K562 (cell line): ENCODE results near the gene HDAC5. TPM values are rescaled to one million over a fixed set of nuclear protein-coding genes. Genes with fewer than 3 reads are reported as not detected.

Source experiments
- ARNT ChIP-seq, 2 experiments: fragments of 450-650 bp; IDR thresholded peaks; 2 replicates each; pipeline ENCODE4 v1.6.1; 2016; ENCODE audit warnings: mild to moderate bottlenecking in 1 of 2
- BCLAF1 ChIP-seq, 2 experiments: fragments of 450-650 bp in 1 of 2; IDR thresholded peaks; 2 replicates each; pipeline ENCODE4 v1.6.1; 2011 to 2017; ENCODE audit warnings: low read depth in 2 of 2, antibody characterized with exemption in 1 of 2, borderline replicate concordance in 1 of 2, low read length in 1 of 2, mild to moderate bottlenecking in 1 of 2, mixed read lengths in 1 of 2; ENCODE audit not compliant: control insufficient read depth in 1 of 2
- FOXP4 ChIP-seq: sonication (generic); formaldehyde crosslinking; IDR thresholded peaks from 2 replicates; pipeline ENCODE4 v1.8.0; 2022; ENCODE audit warnings: mild to moderate bottlenecking, missing genetic modification reagents, borderline replicate concordance
- GTF2E2 ChIP-seq: fragments of 200-800 bp; sonication (Bioruptor generic); IDR thresholded peaks from 2 replicates; pipeline ENCODE4 v1.6.1; 2016; ENCODE audit warnings: missing genetic modification characterization, missing compliant biosample characterization
- GTF2F1 ChIP-seq: IDR thresholded peaks from 2 replicates; pipeline ENCODE4 v1.6.1; 2011; ENCODE audit warnings: low read depth, low read length, improper control_type of control experiment
- HDGF ChIP-seq: fragments of 450-650 bp; IDR thresholded peaks from 2 replicates; pipeline ENCODE4 v1.6.1; 2016
- HNRNPUL1 ChIP-seq: fragments of 200-400 bp; formaldehyde crosslinking; IDR thresholded peaks from 2 replicates; pipeline ENCODE4 v1.6.1; 2017; ENCODE audit warnings: low read length
- MAFG ChIP-seq: fragments of 450-650 bp; conservative IDR thresholded peaks from 2 replicates; pipeline ENCODE4 v1.6.1; 2016; ENCODE audit warnings: missing genetic modification characterization, missing compliant biosample characterization
- NCOA4 ChIP-seq: fragments of 450-650 bp; IDR thresholded peaks from 2 replicates; pipeline ENCODE4 v1.6.1; 2018; ENCODE audit warnings: mild to moderate bottlenecking; ENCODE audit not compliant: partially characterized antibody
- NFRKB ChIP-seq: fragments of 450-650 bp; IDR thresholded peaks from 2 replicates; pipeline ENCODE4 v1.6.1; 2016; ENCODE audit warnings: low read depth
- PML ChIP-seq: IDR thresholded peaks from 2 replicates; pipeline ENCODE4 v1.6.1; 2012; ENCODE audit warnings: low read length, inconsistent platforms
- POLR2A ChIP-seq: fragments of 450-650 bp; conservative IDR thresholded peaks from 2 replicates; pipeline ENCODE4 v1.6.1; 2016
- POLR2B ChIP-seq: fragments of 450-650 bp; IDR thresholded peaks from 2 replicates; pipeline ENCODE4 v1.6.1; 2018; ENCODE audit warnings: low read depth; ENCODE audit not compliant: partially characterized antibody
- SMARCA4 ChIP-seq: fragments of 450-650 bp; IDR thresholded peaks from 2 replicates; pipeline ENCODE4 v1.6.1; 2016
- SMARCE1 ChIP-seq: fragments of 450-650 bp; IDR thresholded peaks from 2 replicates; pipeline ENCODE4 v1.7.1; 2016; ENCODE audit warnings: mild to moderate bottlenecking
- SUPT5H ChIP-seq: fragments of 450-650 bp; IDR thresholded peaks from 2 replicates; pipeline ENCODE4 v1.6.1; 2016
- TBP ChIP-seq: optimal IDR thresholded peaks from 2 replicates; pipeline ENCODE3; 2011; ENCODE audit warnings: low read depth, low read length, improper control_type of control experiment
- TEAD1 ChIP-seq, 2 experiments: fragments of 450-650 bp in 1 of 2; sonication (generic) in 1 of 2; formaldehyde crosslinking; IDR thresholded peaks; 2 replicates each; pipeline versions ENCODE4 v1.4.0 to v1.8.0; 2020 to 2022; ENCODE audit warnings: mild to moderate bottlenecking in 2 of 2, missing genetic modification reagents in 1 of 2
- ZBED1 ChIP-seq: IDR thresholded peaks from 2 replicates; pipeline ENCODE4 v1.6.1; 2014
- ZC3H11A ChIP-seq: IDR thresholded peaks from 2 replicates; pipeline ENCODE4 v1.6.1; 2012; ENCODE audit warnings: low read depth, low read length, improper control_type of control experiment
- ZC3H8 ChIP-seq: fragments of 450-650 bp; IDR thresholded peaks from 2 replicates; pipeline ENCODE4 v1.6.1; 2017
- ZNF316 ChIP-seq: fragments of 450-650 bp; IDR thresholded peaks from 2 replicates; pipeline ENCODE4 v1.6.1; 2016
- ZNF384 ChIP-seq: IDR thresholded peaks from 2 replicates; pipeline ENCODE4 v1.6.1; 2012; ENCODE audit warnings: low read depth, low read length, improper control_type of control experiment
- polyA plus RNA-seq, 8 experiments: library from polyadenylated mRNA; depleted of rRNA in 4 of 8; stranded (reverse) in 5 of 8; unstranded in 3 of 8; fragments of >200 nt; fragmentation: Nextera tagmentation in 2 of 8; fragmentation: Illumina TruSeq in 1 of 8; extraction: Ambion mirVana in 2 of 8; extraction: Trizol in 1 of 8; gene quantifications; 2 replicates each; pipeline versions ENCODE4 v1.2.1 to v1.2.3, GENCODE V29; 2011 to 2014; ENCODE audit warnings: inconsistent platforms in 1 of 8, missing spikeins in 1 of 8
- total RNA-seq, 7 experiments: library from RNA; depleted of rRNA in 6 of 7; stranded (reverse); fragments of >200 nt in 6 of 7; fragmentation: Illumina TruSeq in 2 of 7; extraction: Trizol in 2 of 7; gene quantifications; 2 replicates each; pipeline versions ENCODE4 v1.2.1 to v1.2.3, GENCODE V29; 2011 to 2021; ENCODE audit warnings: low replicate concordance in 1 of 7
- TF ChIP-seq, protein P1 (sequence below), 2 experiments: fragments of 450-650 bp; IDR thresholded peaks; 2 replicates each; pipeline ENCODE4 v1.6.1; 2016
- TF ChIP-seq, protein P2 (sequence below), 2 experiments: fragments of 450-650 bp in 1 of 2; sonication (generic) in 1 of 2; formaldehyde crosslinking; conservative IDR thresholded peaks; 2 replicates each; pipeline versions ENCODE4 v1.4.0 to v1.8.1; 2020 to 2022; ENCODE audit warnings: mild to moderate bottlenecking in 1 of 2, missing genetic modification reagents in 1 of 2

Gene HDAC5
- total and polyA plus RNA-seq, 9 of the 15 experiments (the other 6 are each of a cell fraction or from before 2014, with no cell fraction given) = 0.45 to 26.2 (median 16.4) TPM

- no peak for TF ChIP-seq FOXP4 (CRISPR knock-in tag)
- TF ChIP-seq POLR2A = peak; percentile 79
- TF ChIP-seq NCOA4 = no peak
- TF ChIP-seq POLR2B = peak; percentile 37
- TF ChIP-seq GTF2F1 = peak; percentile 79; the same call in 1 of the 2 replicates
- peak; percentile 29; the same call in 1 of the 2 replicates for TF ChIP-seq ZNF384
- TF ChIP-seq ZNF316 = peak; percentile 34
- TF ChIP-seq TEAD1 (CRISPR knock-in tag; IDR thresholded peaks at IDR 0.05) = no peak
- no peak for TF ChIP-seq HNRNPUL1
- 0 out of 2 replicates have a peak, but pooled peaks have one; percentile 37 for TF ChIP-seq NFRKB
- TF ChIP-seq ZBED1 = peak; percentile 55; the same call in 1 of the 2 replicates
- peak in 1 of 2 experiments; percentile 81; a peak in 1 of 4 replicates for TF ChIP-seq BCLAF1 (IDR thresholded peaks at IDR 0.05; ENCODE audit: borderline replicate concordance in 1 of 2, control insufficient read depth in 1 of 2, low read depth in 2 of 2, low read length in 1 of 2)
- TF ChIP-seq, protein P1, sequence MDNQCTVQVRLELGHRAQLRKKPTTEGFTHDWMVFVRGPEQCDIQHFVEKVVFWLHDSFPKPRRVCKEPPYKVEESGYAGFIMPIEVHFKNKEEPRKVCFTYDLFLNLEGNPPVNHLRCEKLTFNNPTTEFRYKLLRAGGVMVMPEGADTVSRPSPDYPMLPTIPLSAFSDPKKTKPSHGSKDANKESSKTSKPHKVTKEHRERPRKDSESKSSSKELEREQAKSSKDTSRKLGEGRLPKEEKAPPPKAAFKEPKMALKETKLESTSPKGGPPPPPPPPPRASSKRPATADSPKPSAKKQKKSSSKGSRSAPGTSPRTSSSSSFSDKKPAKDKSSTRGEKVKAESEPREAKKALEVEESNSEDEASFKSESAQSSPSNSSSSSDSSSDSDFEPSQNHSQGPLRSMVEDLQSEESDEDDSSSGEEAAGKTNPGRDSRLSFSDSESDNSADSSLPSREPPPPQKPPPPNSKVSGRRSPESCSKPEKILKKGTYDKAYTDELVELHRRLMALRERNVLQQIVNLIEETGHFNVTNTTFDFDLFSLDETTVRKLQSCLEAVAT (IDR thresholded peaks at IDR 0.05) = peak in 1 of 2 experiments; percentile 17; a peak in 1 of 4 replicates
- TF ChIP-seq ARNT (IDR thresholded peaks at IDR 0.05) = peak in 1 of 2 experiments; percentile 23; a peak in 1 of 4 replicates
- no peak for TF ChIP-seq MAFG (tag)
- peak; percentile 54; the same call in 1 of the 2 replicates for TF ChIP-seq GTF2E2 (tag)
- TF ChIP-seq, protein P2, sequence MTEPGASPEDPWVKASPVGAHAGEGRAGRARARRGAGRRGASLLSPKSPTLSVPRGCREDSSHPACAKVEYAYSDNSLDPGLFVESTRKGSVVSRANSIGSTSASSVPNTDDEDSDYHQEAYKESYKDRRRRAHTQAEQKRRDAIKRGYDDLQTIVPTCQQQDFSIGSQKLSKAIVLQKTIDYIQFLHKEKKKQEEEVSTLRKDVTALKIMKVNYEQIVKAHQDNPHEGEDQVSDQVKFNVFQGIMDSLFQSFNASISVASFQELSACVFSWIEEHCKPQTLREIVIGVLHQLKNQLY (CRISPR knock-in tag; conservative IDR thresholded peaks at IDR 0.05) = no peak
- TF ChIP-seq SUPT5H = peak; percentile 46; the same call in 1 of the 2 replicates
- TF ChIP-seq PML = peak; percentile 64; the same call in 1 of the 2 replicates
- TF ChIP-seq TBP = peak; percentile 96
- 0 out of 2 replicates have a peak, but pooled peaks have one; percentile 60 for TF ChIP-seq SMARCE1
- TF ChIP-seq SMARCA4 = peak; percentile 61; the same call in 1 of the 2 replicates
- no peak for TF ChIP-seq ZC3H11A
- TF ChIP-seq ZC3H8 = 0 out of 2 replicates have a peak, but pooled peaks have one; percentile 23
- TF ChIP-seq HDGF = 0 out of 2 replicates have a peak, but pooled peaks have one; percentile 79
Measured at GRCh38 chr17:44069974-44070454, 53.4 kb downstream of the HDAC5 start (continued).
